Loucy (cell line): ENCODE measurements around the gene MTSS2.

Experiments
- CTCF ChIP-seq: fragments of 200-600 bp; sonication (generic); conservative IDR thresholded peaks from 2 replicates; pipeline ENCODE4 v1.5.1; 2014; ENCODE audit warnings: mild to moderate bottlenecking, antibody characterized with exemption, low read length
- EZH2phosphoT487 ChIP-seq: fragments of 200-600 bp; IDR thresholded peaks from 2 replicates; pipeline ENCODE4 v1.6.1; 2018; ENCODE audit warnings: antibody characterized with exemption, mild to moderate bottlenecking, moderate library complexity, borderline replicate concordance

GRCh38 chr16:70653809-70654771 lies 31.8 kb downstream of the MTSS2 start:
- TF ChIP-seq CTCF: peak; percentile 95
- no peak for TF ChIP-seq EZH2phosphoT487
